Stomach (tissue), 4 donors: ENCODE data around the gene EXOC4.

ENCODE experiments used
- EP300 ChIP-seq: sonication (generic); formaldehyde crosslinking; IDR thresholded peaks from one replicate; pipeline ENCODE4 v1.6.1; 2017; ENCODE audit warnings: antibody characterized with exemption
- POLR2A ChIP-seq, 4 donors: fragments of 450-650 bp; IDR thresholded peaks; one replicate each; pipeline ENCODE4 v1.6.1; 2016; ENCODE audit warnings: antibody characterized with exemption in 4 of 4, control low read depth in 2 of 4, mild to moderate bottlenecking in 1 of 4, moderate library complexity in 1 of 4
- POLR2AphosphoS5 ChIP-seq, 3 donors: sonication (generic); formaldehyde crosslinking; IDR thresholded peaks; one replicate each; pipeline ENCODE4 v1.6.1; 2016; ENCODE audit warnings: antibody characterized with exemption in 3 of 3
- TF ChIP-seq, protein P1 (sequence below), 7 experiments: fragments of 450-650 bp in 4 of 7; fragments of 200-600 bp in 3 of 7; sonication (generic) in 3 of 7; IDR thresholded peaks; one replicate each; pipeline ENCODE4 v1.5.1; 2016 to 2019; ENCODE audit warnings: antibody characterized with exemption in 7 of 7, control low read depth in 2 of 7, mild to moderate bottlenecking in 1 of 7

DNA sequence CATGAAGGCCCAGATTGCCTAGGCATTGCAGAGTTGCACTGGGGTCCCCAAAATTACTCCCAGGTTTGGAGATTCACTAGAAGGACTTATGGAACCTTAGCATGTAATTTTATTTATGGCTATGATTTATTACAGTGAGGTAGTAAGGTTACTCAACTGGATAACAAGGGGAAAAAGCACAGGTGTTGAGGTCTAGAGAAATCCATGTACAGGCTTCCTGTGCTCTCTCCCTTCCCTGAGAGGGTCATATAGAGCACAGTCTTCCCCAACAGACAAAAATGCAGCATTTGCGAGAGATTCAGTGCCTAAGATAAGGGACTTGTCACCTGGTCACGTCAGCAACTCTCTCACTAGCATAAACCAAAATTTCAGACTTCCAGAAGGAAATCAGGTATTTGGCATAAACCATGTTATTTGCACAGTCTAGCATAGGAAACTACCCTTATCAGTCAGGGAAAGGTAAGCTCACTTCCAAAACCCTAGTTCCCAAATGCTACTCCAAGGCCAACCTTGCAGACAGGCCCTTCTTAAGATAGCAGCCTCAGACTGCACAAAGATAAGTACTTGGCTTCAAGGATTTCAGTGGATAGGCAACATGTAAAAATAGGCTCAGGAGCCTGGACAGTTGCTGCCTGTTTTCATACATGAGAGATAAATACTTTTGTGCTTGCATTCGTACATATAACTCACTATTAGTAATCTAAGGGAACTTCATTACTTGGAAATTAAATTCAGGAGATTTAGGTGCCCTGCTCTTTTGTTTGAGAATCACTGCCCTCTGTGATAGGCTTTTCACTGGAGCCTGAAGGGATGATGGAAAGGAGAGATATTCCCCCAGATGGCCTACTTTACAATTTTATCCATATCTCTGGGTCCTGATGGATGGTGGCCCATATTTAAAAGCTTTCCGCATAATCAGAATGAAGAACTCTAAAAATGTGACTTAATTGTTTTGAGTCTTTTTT lies 495.8 kb downstream of the EXOC4 start:
- TF ChIP-seq, protein P1, sequence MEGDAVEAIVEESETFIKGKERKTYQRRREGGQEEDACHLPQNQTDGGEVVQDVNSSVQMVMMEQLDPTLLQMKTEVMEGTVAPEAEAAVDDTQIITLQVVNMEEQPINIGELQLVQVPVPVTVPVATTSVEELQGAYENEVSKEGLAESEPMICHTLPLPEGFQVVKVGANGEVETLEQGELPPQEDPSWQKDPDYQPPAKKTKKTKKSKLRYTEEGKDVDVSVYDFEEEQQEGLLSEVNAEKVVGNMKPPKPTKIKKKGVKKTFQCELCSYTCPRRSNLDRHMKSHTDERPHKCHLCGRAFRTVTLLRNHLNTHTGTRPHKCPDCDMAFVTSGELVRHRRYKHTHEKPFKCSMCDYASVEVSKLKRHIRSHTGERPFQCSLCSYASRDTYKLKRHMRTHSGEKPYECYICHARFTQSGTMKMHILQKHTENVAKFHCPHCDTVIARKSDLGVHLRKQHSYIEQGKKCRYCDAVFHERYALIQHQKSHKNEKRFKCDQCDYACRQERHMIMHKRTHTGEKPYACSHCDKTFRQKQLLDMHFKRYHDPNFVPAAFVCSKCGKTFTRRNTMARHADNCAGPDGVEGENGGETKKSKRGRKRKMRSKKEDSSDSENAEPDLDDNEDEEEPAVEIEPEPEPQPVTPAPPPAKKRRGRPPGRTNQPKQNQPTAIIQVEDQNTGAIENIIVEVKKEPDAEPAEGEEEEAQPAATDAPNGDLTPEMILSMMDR (IDR thresholded peaks at IDR 0.05), result no peak
- no peak for TF ChIP-seq EP300
- TF ChIP-seq POLR2AphosphoS5 (IDR thresholded peaks at IDR 0.05), result no peak
- no peak for TF ChIP-seq POLR2A (IDR thresholded peaks at IDR 0.05)
